Iris pigment epithelial cell (primary cell): ENCODE measurements around the gene PLP2.
A peak's percentile ranks its signal among the peaks of the same experiment; 100 is the strongest.
"Not testable (repeated sequence)": the region's sequence is repeated elsewhere in the genome, so short reads cannot be mapped to it uniquely, and the experiment has no call there.

Source experiments
- DNase-seq: peaks from one replicate; pipeline ENCODE4 v3.0.0-alpha.2; 2011; ENCODE audit warnings: low read depth

The PLP2 gene, protein sequence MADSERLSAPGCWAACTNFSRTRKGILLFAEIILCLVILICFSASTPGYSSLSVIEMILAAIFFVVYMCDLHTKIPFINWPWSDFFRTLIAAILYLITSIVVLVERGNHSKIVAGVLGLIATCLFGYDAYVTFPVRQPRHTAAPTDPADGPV

DNA sequence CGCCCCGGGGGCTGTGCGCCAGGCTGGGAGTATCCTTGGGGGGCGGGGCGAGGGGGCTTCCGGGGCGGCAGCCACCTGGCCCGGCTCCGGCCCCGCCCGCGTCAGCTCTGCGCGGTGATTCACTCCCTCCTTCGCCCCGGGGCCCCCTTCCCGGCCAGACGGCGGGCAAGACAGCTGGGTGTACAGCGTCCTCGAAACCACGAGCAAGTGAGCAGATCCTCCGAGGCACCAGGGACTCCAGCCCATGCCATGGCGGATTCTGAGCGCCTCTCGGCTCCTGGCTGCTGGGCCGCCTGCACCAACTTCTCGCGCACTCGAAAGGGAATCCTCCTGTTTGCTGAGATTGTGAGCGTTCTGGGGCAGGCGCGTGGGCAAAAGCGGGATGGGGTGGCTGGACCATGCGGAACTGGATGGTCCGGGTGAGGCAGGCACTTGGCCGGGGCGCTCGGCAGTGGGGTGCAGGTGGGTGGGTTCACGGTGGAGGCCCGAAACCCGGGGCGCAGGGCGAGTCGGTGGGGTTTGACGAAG, at the start of gene PLP2:
Gene PLP2, plus strand, starts transcription at position 147 of the 528 bp plus-strand sequence. Its CDS starts 103 bp downstream, at position 250.
- peak; percentile 55 for DNase-seq

GRCh38 chrX:49122499-49122898, 49.2 kb upstream of the PLP2 start:
- no peak for DNase-seq

- DNase-seq, result not testable (repeated sequence)
Observed at GRCh38 chrX:49127742-49128258, 43.9 kb upstream of the PLP2 start.

- DNase-seq, result no peak
Observed at GRCh38 chrX:49129427-49129826, 42.3 kb upstream of the PLP2 start.

DNA sequence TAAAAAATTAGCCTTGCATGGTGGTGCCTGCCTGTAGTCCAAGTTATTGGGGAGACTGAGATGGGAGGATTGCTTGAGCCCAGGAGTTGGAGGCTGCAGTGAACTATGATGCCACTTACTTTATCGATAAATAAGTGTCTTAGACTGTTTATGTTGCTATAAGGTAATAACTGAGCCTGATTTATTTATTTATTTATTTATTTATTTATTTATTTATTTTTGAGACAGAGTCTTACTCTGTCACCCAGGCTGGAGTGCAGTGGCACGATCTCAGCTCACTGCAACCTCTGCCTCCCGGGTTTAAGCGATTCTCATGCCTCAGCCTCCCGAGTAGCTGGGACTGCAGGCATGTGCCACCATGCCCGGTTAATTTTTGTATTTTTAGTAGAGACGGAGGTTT, 39.4 kb upstream of the PLP2 start:
- not testable (repeated sequence) for DNase-seq

DNA sequence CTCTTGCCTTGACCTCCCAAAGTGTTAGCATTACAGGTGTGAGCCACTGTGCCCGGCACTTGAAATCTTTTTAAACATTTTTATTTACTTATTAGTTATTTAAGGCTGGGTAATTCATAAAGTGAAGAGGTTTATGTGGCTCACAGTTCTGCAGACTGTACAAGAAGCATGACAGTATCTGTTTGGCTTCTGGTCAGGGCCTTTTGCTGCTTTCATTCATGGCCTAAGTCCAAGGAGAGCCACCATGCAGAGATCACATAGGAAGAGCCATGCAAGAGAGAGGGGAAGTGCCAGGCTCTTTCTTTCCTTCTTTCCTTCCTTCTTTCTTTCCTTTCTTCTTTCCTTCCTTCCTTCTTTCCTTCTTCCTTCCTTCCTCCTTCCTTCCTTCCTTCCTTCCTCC, 37.9 kb upstream of the PLP2 start:
- DNase-seq, result no peak

DNA sequence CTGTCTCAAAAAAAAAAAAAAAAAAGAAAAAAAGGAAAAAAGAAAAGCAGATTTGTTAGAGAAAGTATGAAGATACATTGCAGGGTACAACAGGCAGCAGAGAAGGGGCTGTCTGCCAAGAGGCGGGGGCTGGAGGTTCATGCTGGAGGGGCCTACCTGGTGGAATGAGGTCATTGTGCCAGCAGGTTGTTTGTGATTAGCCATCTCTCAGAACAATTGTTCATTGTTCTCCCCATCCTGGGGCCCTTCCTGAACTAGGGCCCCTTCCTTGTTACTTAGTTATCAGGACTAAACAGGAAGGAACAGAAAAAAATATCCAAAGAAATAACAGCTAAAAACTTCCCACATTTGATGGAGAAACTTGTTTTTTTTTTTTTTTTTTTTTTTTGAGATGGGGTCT, 34.2 kb upstream of the PLP2 start:
- DNase-seq, result no peak

DNA sequence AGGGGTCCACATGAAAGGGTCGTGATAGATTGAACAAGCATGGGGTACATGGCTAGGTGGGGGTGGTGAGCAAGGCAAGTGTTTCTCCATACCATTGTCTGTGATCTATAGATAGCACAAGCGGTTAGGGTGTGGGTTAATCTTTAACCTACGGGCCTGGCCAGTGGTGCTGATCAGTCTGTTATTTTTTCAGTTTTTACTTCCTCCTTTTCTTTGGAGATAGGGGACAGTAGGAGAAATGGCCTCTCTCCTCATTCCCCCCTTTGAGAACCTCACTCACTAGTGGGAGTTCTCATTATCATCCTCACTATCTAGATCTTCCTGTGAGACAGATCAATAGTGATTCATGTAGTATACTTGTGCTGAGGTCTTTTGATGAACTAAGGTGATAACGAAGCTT, 32.0 kb upstream of the PLP2 start:
- no peak for DNase-seq

DNA sequence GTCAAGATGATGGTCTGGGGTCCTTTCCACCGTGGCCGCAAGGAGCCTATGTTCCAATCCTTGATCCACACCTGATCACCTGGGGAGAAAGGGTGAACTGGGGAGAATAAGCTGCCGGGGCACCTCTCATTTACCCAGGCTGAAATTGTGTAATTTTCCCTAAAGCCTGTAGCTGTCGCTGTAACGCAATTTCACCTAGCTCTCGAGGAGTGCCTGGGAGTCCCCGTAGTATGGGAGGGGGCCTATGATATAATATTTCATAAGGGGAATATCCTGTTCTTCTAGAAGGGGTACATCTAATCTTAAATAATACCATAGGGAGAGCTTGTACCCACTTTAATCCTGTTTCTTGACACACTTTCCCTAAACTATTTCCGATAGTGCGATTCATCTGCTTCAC, 29.4 kb upstream of the PLP2 start:
- DNase-seq, result not testable (repeated sequence)

DNA sequence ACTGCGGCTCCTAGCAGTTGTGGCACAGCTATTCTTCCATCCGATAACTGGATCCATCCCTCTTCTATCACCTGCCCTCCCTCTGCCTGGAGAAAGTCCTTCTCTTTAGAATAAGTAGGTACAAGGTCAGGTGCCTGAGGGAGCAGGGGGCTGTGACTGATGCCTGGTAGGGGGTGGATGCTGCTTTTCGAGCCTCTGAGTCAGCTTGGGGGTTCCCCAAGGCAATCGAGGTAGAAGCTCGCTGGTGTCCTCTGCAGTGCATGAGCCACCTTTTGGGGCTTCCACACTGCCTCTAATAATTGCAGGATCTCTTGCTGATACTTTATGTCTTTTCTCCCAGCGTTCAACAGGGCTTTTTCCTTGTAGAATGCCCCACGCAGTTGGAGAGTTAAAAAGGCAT, 28.5 kb upstream of the PLP2 start:
- DNase-seq, result not testable (repeated sequence)

DNA sequence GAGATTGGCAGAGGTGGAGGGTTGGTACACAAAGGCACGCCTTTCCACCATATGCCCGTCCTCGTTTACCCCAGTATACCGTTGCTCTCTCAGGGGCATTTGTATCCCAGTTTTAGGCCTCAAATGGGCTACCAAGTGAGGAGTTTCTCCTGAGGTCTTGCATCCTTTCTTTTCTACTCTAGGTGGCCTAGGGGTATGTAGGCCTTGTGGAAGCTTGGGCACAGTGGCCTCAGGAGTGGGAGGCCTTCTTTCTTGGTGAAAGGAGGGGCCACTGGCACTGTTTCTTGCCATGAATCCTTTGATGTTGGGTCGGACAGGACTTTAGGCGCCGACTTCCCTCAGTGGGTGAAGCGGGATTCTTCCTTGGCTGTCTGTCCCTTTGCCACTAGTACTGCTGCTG, 24.4 kb upstream of the PLP2 start:
- no peak for DNase-seq

DNA sequence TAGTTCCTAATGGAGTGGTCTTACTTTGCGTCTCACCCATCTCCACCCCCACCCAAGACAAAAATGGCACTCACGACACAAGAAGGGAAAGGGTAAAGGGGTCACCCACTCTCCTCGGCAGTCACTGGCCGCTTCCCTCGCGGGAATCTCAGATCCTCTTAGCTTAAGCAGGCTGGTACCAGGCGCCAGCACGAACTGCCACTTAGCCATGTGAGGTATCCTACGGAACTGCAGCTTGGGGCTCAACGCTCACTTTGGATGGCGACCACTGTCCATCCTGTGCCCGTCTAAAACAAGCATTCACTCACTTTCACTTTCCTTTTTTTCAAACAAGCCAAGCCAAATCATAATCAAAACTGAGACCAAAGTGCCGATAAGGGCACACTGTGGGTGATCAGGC, 23.8 kb upstream of the PLP2 start:
- no peak for DNase-seq

GRCh38 chrX:49148390-49149100, 23.2 kb upstream of the PLP2 start:
- not testable (repeated sequence) for DNase-seq

- DNase-seq, result not testable (repeated sequence)
Observed at GRCh38 chrX:49149291-49149690, 22.4 kb upstream of the PLP2 start.

- DNase-seq, result no peak
Observed at GRCh38 chrX:49153467-49153866, 18.2 kb upstream of the PLP2 start.

- peak; percentile 78 for DNase-seq
Observed at GRCh38 chrX:49155243-49155899, 16.3 kb upstream of the PLP2 start.

DNA sequence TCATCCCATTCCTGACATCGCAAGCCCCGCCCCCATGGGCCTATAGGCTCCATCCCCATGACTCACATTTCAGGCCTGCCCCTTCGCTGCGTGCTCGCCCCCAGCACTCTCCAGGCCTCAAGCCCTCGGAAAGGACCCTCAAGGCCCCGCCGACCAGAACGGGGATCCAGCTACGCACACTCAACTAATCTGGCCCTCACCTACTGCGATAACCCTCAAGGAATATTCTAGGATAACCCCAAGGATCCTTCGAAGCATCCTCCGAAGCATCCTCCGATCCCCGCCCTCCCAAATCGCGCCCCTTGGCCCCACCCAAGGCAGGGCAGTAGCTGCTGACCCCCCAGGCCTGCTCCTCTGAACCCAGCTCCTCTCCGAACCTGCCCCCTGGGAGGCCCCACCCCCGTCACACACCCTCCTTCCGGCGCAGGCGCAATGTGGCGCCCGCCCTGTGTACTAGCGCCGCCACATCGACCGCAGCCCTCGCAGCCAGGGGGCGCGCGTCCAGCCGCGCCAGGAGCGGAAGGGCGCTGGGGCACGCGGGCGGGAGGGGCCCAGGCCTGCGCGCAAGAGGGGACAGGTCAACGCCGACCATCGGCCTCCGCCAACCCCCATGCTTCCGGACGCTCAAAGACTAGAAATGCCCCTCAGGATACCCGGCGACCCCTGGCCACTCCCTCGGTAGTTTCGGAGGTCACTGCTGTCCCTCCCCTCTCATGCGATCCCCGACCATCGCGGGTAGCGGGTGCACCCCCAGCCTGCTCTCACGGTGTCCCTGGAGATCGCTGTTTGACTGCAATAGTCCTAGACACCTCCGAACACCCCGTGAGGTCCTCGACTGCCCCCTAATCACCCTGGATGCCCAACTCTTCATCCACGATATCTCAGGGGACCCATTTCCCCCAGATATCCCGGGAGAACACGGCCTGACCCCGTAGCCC, 15.5 kb upstream of the PLP2 start:
- peak; percentile 92 for DNase-seq

- DNase-seq, result no peak
Observed at GRCh38 chrX:49157194-49157593, 14.5 kb upstream of the PLP2 start.

GRCh38 chrX:49160908-49161307, 10.8 kb upstream of the PLP2 start:
- no peak for DNase-seq

DNA sequence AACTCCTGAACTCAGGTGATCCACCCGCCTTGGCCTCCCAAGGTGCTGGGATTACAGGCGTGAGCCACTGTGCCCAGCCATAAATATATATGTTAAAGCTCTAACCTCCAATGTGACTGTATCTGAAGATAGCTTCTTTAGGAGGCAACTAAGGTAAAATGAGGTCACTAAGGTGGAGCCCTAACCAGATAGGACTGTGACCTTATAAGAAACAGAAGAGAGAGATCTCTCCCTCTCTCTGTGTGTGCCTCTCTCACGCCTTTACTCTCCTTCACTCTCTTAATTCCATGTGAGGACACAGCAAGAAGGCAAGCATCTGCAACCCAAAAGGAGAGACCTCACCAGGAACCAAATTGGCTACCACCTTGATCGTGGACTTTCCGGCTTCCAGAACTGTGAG, 10.1 kb upstream of the PLP2 start:
- no peak for DNase-seq

GRCh38 chrX:49162620-49163019, 9.1 kb upstream of the PLP2 start, which contains the start of gene MAGIX:
Gene MAGIX (plus strand): TSS chrX:49162758. CDS start chrX:49162890, 132 bp downstream.
- DNase-seq, result no peak
